Karpas-422 (cell line): ENCODE results near the gene LRRC28. TPM values are rescaled to one million over a fixed set of nuclear protein-coding genes. Genes with fewer than 3 reads are reported as not detected.

Experiments
- DNase-seq: peaks from one replicate; pipeline ENCODE4 v3.0.0-alpha.2; 2015
- H2AFZ ChIP-seq: fragments of 200-600 bp; sonication (generic); 2 replicates; pipeline ENCODE4 v1.6.1; 2014; ENCODE audit warnings: antibody characterized with exemption, low read length, mixed read lengths
- H3K27ac ChIP-seq: fragments of 200-600 bp; sonication (generic); 2 replicates; pipeline ENCODE4 v1.5.1; 2014; ENCODE audit warnings: mild to moderate bottlenecking, low read length, moderate library complexity
- H3K27me3 ChIP-seq: fragments of 200-600 bp; sonication (generic); 2 replicates; pipeline ENCODE4 v1.6.1; 2014; ENCODE audit warnings: low read length, mixed read lengths
- H3K36me3 ChIP-seq: fragments of 200-600 bp; sonication (generic); 2 replicates; pipeline ENCODE4 v1.6.1; 2014; ENCODE audit warnings: low read length, mixed read lengths; ENCODE audit not compliant: insufficient read depth
- H3K4me1 ChIP-seq: fragments of 200-600 bp; sonication (generic); 2 replicates; pipeline ENCODE4 v1.6.1; 2014; ENCODE audit warnings: mild to moderate bottlenecking, low read length, mixed read lengths
- H3K4me2 ChIP-seq: fragments of 200-600 bp; sonication (generic); 2 replicates; pipeline ENCODE4 v1.6.1; 2014; ENCODE audit warnings: low read length, low read depth, mild to moderate bottlenecking; ENCODE audit not compliant: poor library complexity, severe bottlenecking
- H3K4me3 ChIP-seq: fragments of 200-600 bp; sonication (generic); 2 replicates; pipeline ENCODE4 v1.5.1; 2014; ENCODE audit warnings: mild to moderate bottlenecking, antibody characterized with exemption, low read length, mixed read lengths
- H3K79me2 ChIP-seq: fragments of 200-600 bp; sonication (generic); 2 replicates; pipeline ENCODE4 v1.6.1; 2014; ENCODE audit warnings: mild to moderate bottlenecking, low read length, mixed read lengths
- H3K9ac ChIP-seq: fragments of 200-600 bp; sonication (generic); 2 replicates; pipeline ENCODE4 v1.6.0; 2014; ENCODE audit warnings: low read length
- H3K9me2 ChIP-seq: fragments of 200-600 bp; sonication (generic), shearing (Covaris generic); replicated peaks from 2 replicates; pipeline ENCODE4 v1.6.0; 2014; ENCODE audit warnings: mild to moderate bottlenecking, low read length, moderate library complexity; ENCODE audit not compliant: insufficient read depth
- H3K9me3 ChIP-seq: fragments of 300-700, 200-600 bp; sonication (generic); 2 replicates; pipeline ENCODE4 v1.6.1; 2014; ENCODE audit warnings: low read length, mixed read lengths
- H4K20me1 ChIP-seq: fragments of 200-600 bp; sonication (generic); 2 replicates; pipeline ENCODE4 v1.6.1; 2014; ENCODE audit warnings: mild to moderate bottlenecking, antibody characterized with exemption, low read length, low read depth; ENCODE audit not compliant: insufficient read depth
- total RNA-seq: library from RNA; depleted of rRNA; stranded (reverse); fragments of >200 nt; shearing (Covaris generic); gene quantifications from 2 replicates; pipeline ENCODE4 v1.2.3, GENCODE V29; 2014; ENCODE audit warnings: low replicate concordance

Gene LRRC28
- total RNA-seq, 1 experiment from 2014 or later: 88.0 TPM

DNA sequence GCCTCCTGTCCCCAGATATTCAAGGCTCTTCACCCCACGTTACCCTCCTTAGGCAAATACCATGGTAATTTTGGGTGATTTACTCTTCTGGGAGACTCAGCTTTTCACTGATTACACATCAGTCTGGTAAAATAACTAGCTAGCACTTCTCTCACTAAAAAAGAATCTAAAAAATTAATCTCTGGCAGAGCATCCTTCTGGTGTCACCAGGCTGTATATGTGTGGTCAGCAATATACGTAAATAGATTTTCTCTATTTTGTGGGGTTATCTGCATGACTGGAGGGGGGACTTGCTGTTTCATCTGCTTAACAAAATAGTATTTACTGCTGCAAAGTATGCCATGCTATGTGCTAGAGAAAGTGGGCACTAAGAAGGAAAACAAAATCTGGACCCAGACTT, 45.1 kb downstream of the LRRC28 start:
- Histone ChIP-seq H4K20me1 (no peaks in the 10 kb centered on the region), H3K4me2 (peak overlapping the region; percentile 38), H3K79me2 (no peaks in the 10 kb centered on the region), H3K27ac (peak overlapping the region; percentile 3; the same call in 1 of the 2 replicates), H3K4me1 (peaks cover 19% of the 10 kb centered on the region), H3K9me3 (no peaks in the 10 kb centered on the region), H3K9ac (peak overlapping the region; percentile 29; the same call in 1 of the 2 replicates), H2AFZ (0 out of 2 replicates have a peak overlapping the region, but pooled peaks have one; percentile 17), H3K9me2 (no peaks in the 10 kb centered on the region), H3K36me3 (no peaks in the 10 kb centered on the region), H3K4me3 (no peak overlapping the region), H3K27me3 (no peaks in the 10 kb centered on the region)
- no peak for DNase-seq

DNA sequence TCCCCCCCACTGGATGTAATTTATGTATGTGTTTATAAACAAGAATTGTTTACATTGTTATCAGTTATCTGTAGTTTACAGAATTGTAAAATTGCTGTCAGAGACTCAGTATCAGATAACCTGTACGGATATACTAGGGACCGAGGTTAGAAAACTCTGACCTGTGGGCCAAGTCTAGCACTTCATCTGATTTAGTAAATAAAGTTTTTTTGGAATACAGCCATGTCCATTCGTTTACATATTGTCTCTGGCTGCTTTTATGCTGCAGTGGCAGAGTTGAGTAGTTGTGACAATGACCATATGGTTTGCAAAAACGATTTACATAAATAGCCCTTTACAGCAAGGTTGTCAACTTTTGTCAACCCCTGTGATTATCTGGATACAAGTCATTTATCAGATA, 52.6 kb downstream of the LRRC28 start:
- no peak overlapping the region for H3K9ac ChIP-seq
- no peaks in the 10 kb centered on the region for H3K9me2 ChIP-seq
- no peak overlapping the region for H3K4me2 ChIP-seq

DNA sequence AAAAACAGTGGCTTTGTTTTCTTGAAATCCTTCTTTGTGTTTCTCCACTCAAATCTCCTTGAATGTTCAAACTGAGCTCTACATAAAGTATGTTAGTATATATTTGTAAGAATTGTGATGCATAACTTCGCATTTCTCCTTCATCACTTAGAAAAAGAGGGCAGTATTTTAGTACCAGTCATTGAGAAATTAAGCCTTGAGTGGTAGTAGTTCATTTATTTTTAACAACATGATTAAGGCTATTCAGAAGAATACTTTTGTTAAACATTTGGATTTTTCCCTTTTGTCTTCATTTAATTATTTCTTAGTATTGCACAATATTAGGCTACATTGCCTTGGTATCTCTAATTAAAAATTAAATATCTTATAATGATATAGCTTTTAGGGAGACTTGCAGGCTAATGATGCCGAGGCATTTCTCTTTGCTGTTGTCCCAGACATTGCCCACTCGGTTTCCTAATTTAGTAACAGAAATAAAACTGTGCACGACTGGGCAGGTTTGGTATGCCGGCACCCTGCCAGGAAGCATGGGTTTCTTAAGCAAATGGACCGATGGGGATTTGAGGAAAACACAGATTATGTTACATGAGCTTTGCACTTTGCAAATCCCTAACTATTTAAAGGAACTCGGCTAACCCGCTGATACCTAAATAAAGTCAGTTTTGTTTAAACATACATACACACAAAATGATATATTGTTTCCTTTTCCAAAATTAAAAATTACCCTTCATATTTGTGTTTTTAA, 54.7 kb downstream of the LRRC28 start:
- H3K4me3 ChIP-seq: no peak overlapping the region
- no peak overlapping the region for H2AFZ ChIP-seq
- H3K27me3 ChIP-seq: no peaks in the 10 kb centered on the region
- DNase-seq: no peak
- no peaks in the 10 kb centered on the region for H3K4me1 ChIP-seq
- no peaks in the 10 kb centered on the region for H4K20me1 ChIP-seq
- no peak overlapping the region for H3K9ac ChIP-seq
- H3K4me2 ChIP-seq: no peak overlapping the region
- H3K36me3 ChIP-seq: no peaks in the 10 kb centered on the region
- H3K9me3 ChIP-seq: no peaks in the 10 kb centered on the region
- H3K9me2 ChIP-seq: no peaks in the 10 kb centered on the region
- H3K79me2 ChIP-seq: no peaks in the 10 kb centered on the region
- H3K27ac ChIP-seq: no peak overlapping the region

More for the DNA sequence above, 52.6 kb downstream of the LRRC28 start:
- Histone ChIP-seq H3K27ac (no peak overlapping the region), H3K79me2 (no peaks in the 10 kb centered on the region), H3K9me3 (no peaks in the 10 kb centered on the region), H3K27me3 (no peaks in the 10 kb centered on the region), H3K4me3 (no peak overlapping the region), H4K20me1 (no peaks in the 10 kb centered on the region), H3K36me3 (no peaks in the 10 kb centered on the region), H3K4me1 (no peaks in the 10 kb centered on the region), H2AFZ (no peak overlapping the region)
- DNase-seq: no peak

DNA sequence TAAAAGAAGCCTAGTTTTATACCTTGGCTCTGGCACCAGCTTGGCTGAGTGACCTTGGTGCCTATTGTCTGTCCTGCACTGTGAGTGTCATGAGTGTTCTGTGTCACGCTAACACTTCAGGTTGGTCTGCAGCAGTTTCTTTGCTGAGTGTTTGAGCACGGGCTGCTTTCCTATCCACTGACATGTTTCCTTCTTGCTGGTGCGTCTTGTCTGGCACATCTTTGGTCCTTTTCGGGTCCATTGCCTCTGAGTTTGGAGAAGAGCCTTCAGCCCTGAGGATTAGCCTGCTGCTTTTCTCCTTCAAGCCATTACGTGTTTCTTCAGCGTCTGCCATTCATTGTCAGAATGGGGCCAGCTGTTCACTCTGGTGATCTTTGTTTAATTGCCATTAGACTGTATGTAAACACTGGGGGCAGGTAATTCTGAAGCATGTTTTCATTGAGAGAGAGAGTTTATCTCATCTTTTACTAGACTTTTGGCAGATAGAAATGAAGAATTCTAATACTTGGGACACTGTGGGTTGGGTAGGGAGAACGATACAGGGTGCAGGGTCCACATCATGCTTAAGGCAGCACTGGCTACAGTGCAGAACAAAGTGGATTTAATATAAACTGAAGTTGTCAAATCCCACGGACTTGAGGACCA, 55.5 kb downstream of the LRRC28 start:
- Histone ChIP-seq H4K20me1 (no peaks in the 10 kb centered on the region), H3K9me3 (no peaks in the 10 kb centered on the region), H3K9me2 (no peaks in the 10 kb centered on the region), H3K27me3 (no peaks in the 10 kb centered on the region), H3K4me2 (no peak overlapping the region), H3K9ac (no peak overlapping the region), H3K27ac (no peak overlapping the region), H3K4me1 (no peaks in the 10 kb centered on the region), H3K36me3 (no peaks in the 10 kb centered on the region), H3K79me2 (no peaks in the 10 kb centered on the region), H2AFZ (no peak overlapping the region), H3K4me3 (no peak overlapping the region)
- no peak for DNase-seq

DNA sequence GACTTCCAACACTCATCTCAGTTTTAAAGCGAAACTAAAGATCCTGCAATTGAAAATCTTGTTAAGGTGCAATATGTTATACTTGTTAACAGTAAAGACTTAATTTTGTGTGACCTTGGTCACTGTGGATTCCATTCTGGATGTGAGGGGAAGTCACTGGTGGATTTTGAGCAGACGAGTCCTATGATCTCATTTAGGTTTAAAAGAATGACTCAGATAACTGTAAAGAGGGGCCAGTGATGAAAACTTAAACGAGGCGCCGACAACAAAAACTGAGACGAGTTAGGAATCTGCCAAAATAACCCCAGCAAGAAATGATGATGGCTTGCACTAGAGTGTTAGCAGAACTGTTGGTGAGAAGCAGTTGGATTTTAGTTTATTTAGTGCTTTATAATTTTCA, 56.5 kb downstream of the LRRC28 start:
- no peak for DNase-seq
- Histone ChIP-seq H3K27me3 (no peaks in the 10 kb centered on the region), H3K9me3 (peaks cover 2% of the 10 kb centered on the region), H3K36me3 (no peaks in the 10 kb centered on the region), H3K27ac (no peak overlapping the region), H3K79me2 (no peaks in the 10 kb centered on the region), H4K20me1 (no peaks in the 10 kb centered on the region), H3K9me2 (no peaks in the 10 kb centered on the region), H2AFZ (no peak overlapping the region), H3K9ac (no peak overlapping the region), H3K4me2 (no peak overlapping the region), H3K4me3 (no peak overlapping the region), H3K4me1 (no peaks in the 10 kb centered on the region)

DNA sequence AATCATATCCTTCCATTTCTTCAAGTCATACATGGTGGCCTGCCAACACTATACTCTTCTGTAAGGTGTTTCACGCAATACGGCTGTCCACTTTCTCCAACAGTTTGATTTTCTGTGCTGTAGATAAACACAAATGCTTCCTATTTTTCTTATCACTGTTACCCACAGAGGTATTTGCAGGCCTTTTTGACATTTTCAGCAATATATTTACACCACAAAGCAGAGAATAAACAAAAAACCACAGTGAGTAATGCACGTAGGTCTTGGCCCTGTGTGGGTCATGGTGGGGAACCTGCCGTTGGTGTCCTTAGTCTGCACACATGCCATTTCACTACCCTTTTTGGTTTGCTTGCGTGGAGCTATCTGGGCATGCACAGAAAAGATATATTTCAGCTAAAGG, 59.5 kb downstream of the LRRC28 start:
- no peaks in the 10 kb centered on the region for H4K20me1 ChIP-seq
- no peak overlapping the region for H2AFZ ChIP-seq
- DNase-seq: no peak
- H3K9ac ChIP-seq: no peak overlapping the region
- no peak overlapping the region for H3K4me3 ChIP-seq
- H3K79me2 ChIP-seq: no peaks in the 10 kb centered on the region
- no peak overlapping the region for H3K27ac ChIP-seq
- no peaks in the 10 kb centered on the region for H3K36me3 ChIP-seq
- H3K4me1 ChIP-seq: no peaks in the 10 kb centered on the region
- no peaks in the 10 kb centered on the region for H3K9me2 ChIP-seq
- no peaks in the 10 kb centered on the region for H3K27me3 ChIP-seq
- H3K4me2 ChIP-seq: no peak overlapping the region
- peaks cover 14% of the 10 kb centered on the region for H3K9me3 ChIP-seq

DNA sequence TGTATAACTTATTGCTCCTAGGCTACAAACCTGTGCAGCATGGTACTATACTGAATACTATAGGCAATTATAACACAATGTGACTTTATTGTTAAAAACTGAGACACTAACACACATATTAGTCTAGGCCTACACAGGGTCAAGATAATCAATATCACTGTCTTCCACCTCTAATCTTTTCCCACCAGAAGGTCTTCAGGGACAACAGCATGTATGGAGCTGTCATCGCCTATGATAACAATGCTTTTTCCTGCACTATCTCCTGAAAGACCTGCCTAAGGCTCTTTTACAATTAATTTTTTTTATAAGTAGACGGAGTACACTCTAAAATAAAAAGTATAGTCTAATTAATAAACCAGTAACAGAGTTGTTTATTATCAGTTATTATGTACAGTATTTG, 60.9 kb downstream of the LRRC28 start:
- no peaks in the 10 kb centered on the region for H3K79me2 ChIP-seq

DNA sequence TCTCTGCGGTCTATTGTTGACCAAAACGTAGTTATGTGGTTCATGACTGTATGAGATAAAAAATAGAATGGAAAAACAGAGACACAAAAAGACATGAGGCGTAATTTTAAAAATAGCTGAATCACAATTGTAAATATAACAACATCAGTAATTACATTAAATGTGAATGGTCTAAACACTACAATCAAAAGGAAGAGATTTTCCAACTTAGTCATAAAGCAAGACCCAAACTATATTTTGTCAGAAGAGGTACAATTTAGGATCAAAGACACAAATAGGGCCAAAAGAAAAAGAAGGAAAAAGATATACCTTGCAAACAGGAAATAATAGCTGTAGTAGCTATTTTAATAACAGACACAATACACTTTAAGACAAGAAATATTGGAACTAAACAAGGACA, 61.5 kb downstream of the LRRC28 start:
- no peaks in the 10 kb centered on the region for H3K27me3 ChIP-seq

More for the DNA sequence above, 60.9 kb downstream of the LRRC28 start:
- no peaks in the 10 kb centered on the region for H3K27me3 ChIP-seq
- no peak overlapping the region for H3K4me2 ChIP-seq
- H3K9me2 ChIP-seq: no peaks in the 10 kb centered on the region
- H4K20me1 ChIP-seq: no peaks in the 10 kb centered on the region
- H3K4me3 ChIP-seq: no peak overlapping the region
- H3K9ac ChIP-seq: no peak overlapping the region
- H2AFZ ChIP-seq: no peak overlapping the region
- DNase-seq: no peak
- H3K9me3 ChIP-seq: peaks cover 14% of the 10 kb centered on the region
- H3K4me1 ChIP-seq: no peaks in the 10 kb centered on the region
- no peak overlapping the region for H3K27ac ChIP-seq
- H3K36me3 ChIP-seq: no peaks in the 10 kb centered on the region

More for the DNA sequence above, 61.5 kb downstream of the LRRC28 start:
- no peak overlapping the region for H3K4me2 ChIP-seq
- no peak overlapping the region for H3K4me3 ChIP-seq
- H3K4me1 ChIP-seq: no peaks in the 10 kb centered on the region
- H3K79me2 ChIP-seq: no peaks in the 10 kb centered on the region
- H3K9ac ChIP-seq: no peak overlapping the region
- peaks cover 14% of the 10 kb centered on the region for H3K9me3 ChIP-seq
- H3K36me3 ChIP-seq: no peaks in the 10 kb centered on the region
- no peak overlapping the region for H3K27ac ChIP-seq
- H2AFZ ChIP-seq: no peak overlapping the region
- DNase-seq: no peak
- H3K9me2 ChIP-seq: no peaks in the 10 kb centered on the region
- no peaks in the 10 kb centered on the region for H4K20me1 ChIP-seq
